ENCODE results near the gene RTKN. TPM values are rescaled to one million over a fixed set of nuclear protein-coding genes. Genes with fewer than 3 reads are reported as not detected.

RTKN gene
- total RNA-seq, 2 donors from 2014 or later, result 1.2 to 3.1 TPM

GRCh38 chr2:74393525-74393924 is 48.2 kb downstream of the RTKN start:
- H3K27ac Mint-ChIP-seq, result no peak overlapping the region
- H3K9me3 Mint-ChIP-seq, result no peaks in the 10 kb centered on the region
- H3K36me3 Mint-ChIP-seq (ENCODE audit: low read depth), result no peaks in the 10 kb centered on the region
- H3K4me1 Mint-ChIP-seq, result no peaks in the 10 kb centered on the region
- no peak overlapping the region for H3K4me3 Mint-ChIP-seq
- H3K27me3 Mint-ChIP-seq, result peaks cover 4% of the 10 kb centered on the region
- no peak for ATAC-seq (replicated peaks)

GRCh38 chr2:74392449-74392743 is 49.3 kb downstream of the RTKN start:
- ATAC-seq (replicated peaks), result no peak
- no peaks in the 10 kb centered on the region for H3K36me3 Mint-ChIP-seq (ENCODE audit: low read depth)
- H3K9me3 Mint-ChIP-seq, result no peaks in the 10 kb centered on the region
- no peaks in the 10 kb centered on the region for H3K4me1 Mint-ChIP-seq
- H3K27ac Mint-ChIP-seq, result peak overlapping the region; percentile 97
- no peak overlapping the region for H3K4me3 Mint-ChIP-seq
- H3K27me3 Mint-ChIP-seq, result peaks cover 4% of the 10 kb centered on the region

DNA sequence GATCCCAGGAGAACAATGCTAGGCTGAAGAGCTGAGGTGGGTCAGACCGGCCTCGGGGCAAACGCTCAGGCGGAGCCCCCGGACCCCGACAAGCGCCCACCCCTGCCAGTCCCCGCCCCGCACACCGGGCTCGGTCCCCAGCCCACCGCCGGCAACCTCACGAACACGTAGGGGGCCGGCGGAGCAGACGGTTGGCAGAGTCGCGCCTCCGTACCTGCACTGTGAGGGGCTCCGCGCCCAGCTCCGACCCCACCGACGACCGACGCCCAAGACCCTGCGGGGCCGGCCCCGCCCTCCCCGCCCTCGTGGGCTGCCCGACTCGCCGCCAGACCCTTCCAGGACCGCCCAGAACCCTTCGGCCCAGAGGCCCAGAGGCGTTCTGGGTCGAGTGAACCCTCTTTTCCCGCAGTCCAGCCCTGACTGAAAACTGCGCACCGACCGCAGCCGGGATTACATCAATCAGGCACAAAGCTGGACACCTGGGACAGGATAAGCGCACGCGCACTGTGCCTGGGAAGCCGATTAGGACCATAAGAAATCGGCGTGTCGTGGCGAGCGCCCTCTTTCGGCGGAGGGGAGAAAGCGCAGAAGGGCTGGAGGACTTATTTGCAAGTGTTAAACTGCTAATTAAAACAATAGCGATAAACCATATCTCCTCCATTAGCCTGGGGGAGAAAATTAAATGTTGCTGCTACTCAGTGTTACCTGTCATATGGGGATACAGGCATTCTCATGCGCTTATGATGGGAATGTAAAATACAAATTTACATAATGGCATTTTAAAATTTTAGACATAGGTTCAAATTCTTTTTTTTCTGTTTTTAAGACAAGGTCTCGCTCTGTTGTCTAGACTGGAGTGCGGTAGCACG is 49.9 kb downstream of the RTKN start:
- no peaks in the 10 kb centered on the region for H3K4me1 Mint-ChIP-seq
- no peaks in the 10 kb centered on the region for H3K36me3 Mint-ChIP-seq (ENCODE audit: low read depth)
- H3K9me3 Mint-ChIP-seq, result no peaks in the 10 kb centered on the region
- ATAC-seq (replicated peaks), result peak; percentile 69
- H3K4me3 Mint-ChIP-seq, result no peak overlapping the region
- peaks cover 4% of the 10 kb centered on the region for H3K27me3 Mint-ChIP-seq
- H3K27ac Mint-ChIP-seq, result peak overlapping the region; percentile 97

- H3K4me3 Mint-ChIP-seq, result no peak overlapping the region
- H3K9me3 Mint-ChIP-seq, result no peaks in the 10 kb centered on the region
- no peaks in the 10 kb centered on the region for H3K36me3 Mint-ChIP-seq (ENCODE audit: low read depth)
Measured at GRCh38 chr2:74391209-74391579, 50.5 kb downstream of the RTKN start.

DNA sequence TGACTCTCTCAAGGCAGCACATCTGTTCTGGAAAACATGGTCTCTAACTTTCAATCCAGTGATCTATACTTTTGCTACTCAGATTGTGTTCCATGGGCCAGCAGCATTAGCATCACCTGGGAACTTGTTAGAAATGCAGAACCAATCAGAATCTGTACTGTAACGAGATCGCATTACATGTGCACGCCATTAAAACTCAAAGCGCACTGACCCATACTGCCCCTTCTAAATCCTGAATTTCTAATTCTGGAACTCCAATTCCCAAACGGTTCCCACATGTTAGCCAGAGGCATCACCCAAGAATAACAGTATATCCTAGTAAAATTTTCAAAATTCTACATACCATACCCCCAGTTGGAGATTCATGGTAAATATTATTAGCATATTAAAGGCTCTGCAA is 51.1 kb downstream of the RTKN start:
- Mint-ChIP-seq H3K27me3 (peaks cover 4% of the 10 kb centered on the region), H3K4me1 (no peaks in the 10 kb centered on the region), H3K9me3 (no peaks in the 10 kb centered on the region), H3K27ac (peak overlapping the region; percentile 97), H3K36me3 (ENCODE audit: low read depth) (no peaks in the 10 kb centered on the region), H3K4me3 (no peak overlapping the region)
- no peak for ATAC-seq (replicated peaks)

More at GRCh38 chr2:74391209-74391579, 50.5 kb downstream of the RTKN start:
- ATAC-seq (replicated peaks), result peak; percentile 23
- H3K27ac Mint-ChIP-seq, result peak overlapping the region; percentile 97
- no peaks in the 10 kb centered on the region for H3K4me1 Mint-ChIP-seq
- peaks cover 4% of the 10 kb centered on the region for H3K27me3 Mint-ChIP-seq

DNA sequence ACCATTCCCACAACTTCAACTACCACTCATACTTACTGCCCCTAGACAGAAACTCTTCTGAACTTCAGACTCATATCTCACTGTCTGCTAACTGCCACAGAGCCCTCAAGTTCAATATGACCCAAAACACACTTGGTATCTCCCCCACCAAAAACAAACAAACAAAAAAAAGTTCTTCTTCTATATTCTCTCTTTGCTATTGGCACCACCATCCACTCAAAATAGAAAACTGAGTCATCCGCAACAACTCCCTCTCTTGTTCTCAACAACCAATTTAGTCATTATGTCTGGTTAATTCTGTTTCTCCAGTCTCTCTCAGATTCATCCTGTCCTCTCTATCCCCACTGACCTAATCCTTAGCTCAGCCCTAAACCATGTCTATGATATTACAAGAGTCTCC is 54.4 kb downstream of the RTKN start:
- Mint-ChIP-seq H3K4me3 (no peak overlapping the region), H3K27ac (no peak overlapping the region), H3K4me1 (no peaks in the 10 kb centered on the region), H3K27me3 (no peaks in the 10 kb centered on the region), H3K9me3 (no peaks in the 10 kb centered on the region), H3K36me3 (ENCODE audit: low read depth) (peaks cover 2% of the 10 kb centered on the region)
- peak; percentile 78 for ATAC-seq (replicated peaks)

DNA sequence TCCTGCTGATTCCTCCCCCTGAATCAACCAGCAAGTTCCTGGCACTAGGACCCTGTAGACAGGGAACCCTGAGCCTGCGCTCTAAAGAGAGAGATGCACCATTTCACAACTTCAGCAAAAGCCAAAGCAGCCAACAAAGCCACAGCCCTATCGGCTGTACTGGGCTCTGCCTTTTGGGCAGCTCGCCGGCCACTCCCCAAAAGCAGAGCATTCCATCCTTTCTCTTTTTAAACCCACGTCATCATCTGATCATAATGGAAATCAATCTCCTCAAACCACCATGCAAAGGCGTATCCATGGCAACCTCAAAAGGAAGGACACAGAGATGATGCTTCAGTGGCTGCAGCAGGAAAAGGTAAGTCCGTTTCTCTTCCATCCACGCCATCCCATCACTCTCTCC is 56.3 kb downstream of the RTKN start:
- no peak overlapping the region for H3K27ac Mint-ChIP-seq
- H3K9me3 Mint-ChIP-seq, result no peaks in the 10 kb centered on the region
- ATAC-seq (replicated peaks), result no peak
- peaks cover 13% of the 10 kb centered on the region for H3K36me3 Mint-ChIP-seq (ENCODE audit: low read depth)
- H3K4me3 Mint-ChIP-seq, result no peak overlapping the region
- no peaks in the 10 kb centered on the region for H3K27me3 Mint-ChIP-seq
- peaks cover 13% of the 10 kb centered on the region for H3K4me1 Mint-ChIP-seq

DNA sequence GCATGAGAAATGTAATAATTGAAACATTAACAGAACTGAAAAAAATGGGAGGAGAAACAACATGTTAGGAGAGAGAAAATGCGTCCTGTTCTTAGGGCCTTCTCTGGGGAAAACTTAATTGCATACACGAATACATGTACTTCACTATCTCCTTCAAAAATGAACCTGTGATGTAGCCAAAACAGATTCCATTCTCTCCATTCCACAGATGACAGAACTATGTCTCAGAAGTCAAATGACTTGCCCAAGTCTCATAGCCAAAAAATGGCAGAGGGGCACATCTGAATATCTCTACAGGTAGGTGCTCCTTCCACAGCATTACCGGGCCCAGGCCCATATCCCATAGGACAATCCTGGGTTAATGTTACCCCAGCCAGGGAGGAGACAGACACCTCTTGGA is 57.7 kb downstream of the RTKN start:
- H3K9me3 Mint-ChIP-seq, result no peaks in the 10 kb centered on the region
- H3K4me3 Mint-ChIP-seq, result no peak overlapping the region
- ATAC-seq (replicated peaks), result no peak
- no peak overlapping the region for H3K27ac Mint-ChIP-seq
- no peaks in the 10 kb centered on the region for H3K27me3 Mint-ChIP-seq
- peaks cover 13% of the 10 kb centered on the region for H3K36me3 Mint-ChIP-seq (ENCODE audit: low read depth)
- peaks cover 17% of the 10 kb centered on the region for H3K4me1 Mint-ChIP-seq

DNA sequence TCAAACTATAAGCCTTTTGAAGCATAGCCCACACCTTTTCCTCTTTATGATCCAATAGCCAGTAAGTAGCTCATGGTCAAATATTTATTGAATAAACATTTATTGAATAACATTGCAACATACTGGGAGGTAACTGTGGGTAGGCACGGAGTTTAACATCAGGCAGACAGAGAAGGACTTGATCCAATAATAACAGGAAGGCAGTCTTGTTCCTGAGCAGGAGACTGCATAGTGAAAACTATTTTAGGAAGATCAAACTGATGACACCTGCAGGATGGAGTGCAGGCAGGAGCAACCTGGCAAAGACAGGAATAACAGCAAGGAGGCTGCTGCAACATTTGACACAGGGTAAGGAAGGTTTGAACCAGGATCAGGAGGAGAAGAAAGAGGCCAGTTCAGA is 58.5 kb downstream of the RTKN start:
- peaks cover 18% of the 10 kb centered on the region for H3K36me3 Mint-ChIP-seq (ENCODE audit: low read depth)

DNA sequence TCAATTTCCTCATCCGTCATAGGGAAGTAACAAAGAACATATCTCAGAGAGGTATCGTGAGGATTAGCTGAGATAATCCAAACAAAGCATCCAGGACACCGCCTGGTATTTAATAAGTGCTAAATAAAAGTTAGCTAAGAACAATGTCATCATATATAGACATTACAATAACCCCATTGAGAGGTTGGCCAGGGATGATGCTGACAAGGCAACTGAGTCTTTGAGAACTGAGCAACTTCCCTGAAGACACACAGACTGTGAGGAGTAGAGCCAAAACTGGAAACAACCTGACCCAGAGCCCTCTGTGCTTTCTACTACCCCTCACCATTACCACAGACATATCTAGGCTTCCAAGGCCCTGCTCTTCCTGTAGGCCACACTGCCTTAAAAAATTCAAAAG is 60.0 kb downstream of the RTKN start:
- peaks cover 33% of the 10 kb centered on the region for H3K36me3 Mint-ChIP-seq (ENCODE audit: low read depth)
- H3K27me3 Mint-ChIP-seq, result no peaks in the 10 kb centered on the region
- peak overlapping the region; percentile 89 for H3K27ac Mint-ChIP-seq
- H3K9me3 Mint-ChIP-seq, result no peaks in the 10 kb centered on the region
- H3K4me1 Mint-ChIP-seq, result peaks cover 26% of the 10 kb centered on the region
- ATAC-seq (replicated peaks), result no peak
- no peak overlapping the region for H3K4me3 Mint-ChIP-seq

More for the DNA sequence above, 58.5 kb downstream of the RTKN start:
- peaks cover 21% of the 10 kb centered on the region for H3K4me1 Mint-ChIP-seq
- no peak overlapping the region for H3K4me3 Mint-ChIP-seq
- no peaks in the 10 kb centered on the region for H3K9me3 Mint-ChIP-seq
- H3K27ac Mint-ChIP-seq, result no peak overlapping the region
- H3K27me3 Mint-ChIP-seq, result no peaks in the 10 kb centered on the region
- no peak for ATAC-seq (replicated peaks)

DNA sequence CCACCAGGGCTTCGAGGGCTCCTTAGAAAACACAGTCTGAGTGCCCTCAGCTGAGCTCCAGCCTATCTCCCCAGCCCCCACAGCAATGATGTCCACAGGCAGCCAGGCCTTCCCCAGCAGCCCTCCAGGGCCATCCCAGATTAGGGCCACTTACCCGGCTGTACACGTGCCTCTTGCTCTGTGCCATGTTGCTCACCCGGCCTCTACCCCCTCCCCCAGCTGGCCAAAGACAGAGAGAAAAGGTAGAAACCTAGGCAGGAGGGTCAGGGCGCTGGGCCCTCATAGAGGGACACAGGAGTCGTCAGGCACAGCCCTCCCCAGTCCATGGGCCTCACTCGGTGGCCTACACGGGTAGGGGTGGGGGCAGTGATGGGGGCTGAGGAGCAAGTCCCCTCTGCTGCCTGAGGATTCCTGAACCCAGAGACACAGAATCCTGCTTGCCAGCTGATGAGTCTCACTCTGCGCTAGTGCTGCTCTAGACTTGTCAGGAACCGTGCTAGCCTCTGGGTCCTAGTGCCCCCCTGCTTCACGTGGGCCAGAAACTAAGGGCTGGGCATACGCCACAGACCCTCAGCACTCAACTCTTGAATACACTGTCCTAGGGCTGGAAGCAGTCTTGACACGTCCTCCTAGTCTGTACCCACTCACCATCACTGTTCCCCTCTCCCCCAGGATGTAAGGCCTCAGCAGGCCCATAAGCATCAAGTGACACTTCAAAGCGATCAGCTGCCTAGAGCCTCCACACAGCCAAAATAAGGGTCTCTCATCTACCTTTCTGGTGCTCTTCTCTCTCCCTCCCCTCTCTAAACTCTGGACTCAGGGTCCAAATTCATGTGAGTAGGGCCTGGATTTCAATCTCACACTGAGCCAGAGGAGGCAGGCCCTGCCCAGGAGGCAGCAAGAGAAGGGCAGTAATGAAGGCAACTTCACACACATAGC is 61.6 kb downstream of the RTKN start, which contains the start of gene DCTN1:
Gene DCTN1, minus strand, starts transcription at position 461 of the 939 bp plus-strand sequence. Its CDS starts 274 bp downstream, at position 187.
- peaks cover 43% of the 10 kb centered on the region for H3K36me3 Mint-ChIP-seq (ENCODE audit: low read depth)

GRCh38 chr2:74378007-74378406 is 63.7 kb downstream of the RTKN start:
- peaks cover 29% of the 10 kb centered on the region for H3K4me1 Mint-ChIP-seq
- peaks cover 43% of the 10 kb centered on the region for H3K36me3 Mint-ChIP-seq (ENCODE audit: low read depth)
- no peak overlapping the region for H3K27ac Mint-ChIP-seq
- no peaks in the 10 kb centered on the region for H3K9me3 Mint-ChIP-seq
- no peak overlapping the region for H3K4me3 Mint-ChIP-seq
- no peaks in the 10 kb centered on the region for H3K27me3 Mint-ChIP-seq
- ATAC-seq (replicated peaks), result no peak

More for the DNA sequence above, 61.6 kb downstream of the RTKN start, which contains the start of gene DCTN1:
- Mint-ChIP-seq H3K9me3 (no peaks in the 10 kb centered on the region), H3K27me3 (no peaks in the 10 kb centered on the region), H3K27ac (peak within 1 kb of the TSS; percentile 89), H3K4me1 (peaks cover 26% of the 10 kb centered on the region), H3K4me3 (peak within 1 kb of the TSS; percentile 48)
- ATAC-seq (replicated peaks), result peak; percentile 38

DNA sequence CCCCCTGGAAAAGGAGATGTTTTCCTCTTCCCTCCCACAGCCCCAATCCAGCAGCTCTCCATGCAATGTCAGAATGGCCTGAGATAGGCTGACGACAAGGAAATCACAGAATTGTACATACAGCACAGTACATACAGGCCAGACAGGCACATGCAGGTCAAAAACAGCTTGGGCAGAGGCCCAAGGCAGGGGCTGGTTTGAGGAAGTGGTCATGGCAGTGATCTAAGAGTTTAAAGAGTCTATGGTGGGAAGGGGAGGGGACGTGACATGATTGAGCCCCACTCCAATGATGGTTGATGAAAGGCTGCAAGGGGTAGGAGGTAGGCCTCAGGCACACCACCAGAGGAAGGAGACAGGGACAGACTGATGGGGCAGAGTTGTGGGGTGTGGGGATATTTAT is 65.9 kb downstream of the RTKN start:
- Mint-ChIP-seq H3K27ac (peak overlapping the region; percentile 57), H3K36me3 (ENCODE audit: low read depth) (peaks cover 41% of the 10 kb centered on the region), H3K27me3 (no peaks in the 10 kb centered on the region), H3K4me3 (no peak overlapping the region), H3K4me1 (peaks cover 19% of the 10 kb centered on the region), H3K9me3 (no peaks in the 10 kb centered on the region)
- no peak for ATAC-seq (replicated peaks)

Measured in activated T-helper 17 cell treated with anti-CD3 and anti-CD28 coated beads, Interleukin-2, amount 50 U/mL, for 72 hours (primary cell).